ENCODE data around the gene CPB1. TPM values are rescaled to one million over a fixed set of nuclear protein-coding genes. Genes with fewer than 3 reads are reported as not detected.

CPB1 gene
- total and polyA plus RNA-seq, 11 donors = 0.08 to 27.7 (median 2.0) TPM; not detected in 5

DNA sequence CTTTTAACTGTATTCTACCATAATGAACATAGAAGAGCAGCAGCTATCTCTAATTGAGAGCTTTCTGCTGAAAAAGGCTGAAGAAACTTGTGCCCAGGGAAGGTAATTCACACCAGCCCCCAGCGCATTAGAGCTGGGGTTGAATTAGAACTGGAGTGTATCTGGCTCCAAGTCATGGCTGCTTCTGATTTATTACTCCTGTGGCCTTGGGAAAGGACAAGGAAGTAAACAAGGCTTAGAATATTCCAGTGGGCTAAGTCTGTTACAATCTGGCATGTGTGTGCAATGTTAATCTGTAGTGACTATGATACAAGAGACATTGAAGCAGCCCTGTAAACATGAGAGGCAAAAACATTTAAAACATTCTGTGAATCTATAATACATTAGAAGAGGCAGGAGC, 55.6 kb downstream of the CPB1 start:
- ATAC-seq (no peak), DNase-seq (no peak)
- 68 to 91% (median 83%) methylated on average over 1 of the region's 1 CpG for WGBS, 4 donors
- H3K4me3 ChIP-seq = no peak overlapping the region
- H3K36me3 ChIP-seq = no peaks in the 10 kb centered on the region
- H3K27me3 ChIP-seq = peaks cover 0 to under 1% (median 0%) of the 10 kb centered on the region in 9 donors
- H3K9me3 ChIP-seq = no peaks in the 10 kb centered on the region
- H3K27ac ChIP-seq = no peak overlapping the region
- H3K4me1 ChIP-seq = no peaks in the 10 kb centered on the region
- intact Hi-C loops (cut with DNase I) = no loop called here
- no peak for TF ChIP-seq POLR2A (IDR thresholded peaks at IDR 0.05)
- TF ChIP-seq, protein P1, sequence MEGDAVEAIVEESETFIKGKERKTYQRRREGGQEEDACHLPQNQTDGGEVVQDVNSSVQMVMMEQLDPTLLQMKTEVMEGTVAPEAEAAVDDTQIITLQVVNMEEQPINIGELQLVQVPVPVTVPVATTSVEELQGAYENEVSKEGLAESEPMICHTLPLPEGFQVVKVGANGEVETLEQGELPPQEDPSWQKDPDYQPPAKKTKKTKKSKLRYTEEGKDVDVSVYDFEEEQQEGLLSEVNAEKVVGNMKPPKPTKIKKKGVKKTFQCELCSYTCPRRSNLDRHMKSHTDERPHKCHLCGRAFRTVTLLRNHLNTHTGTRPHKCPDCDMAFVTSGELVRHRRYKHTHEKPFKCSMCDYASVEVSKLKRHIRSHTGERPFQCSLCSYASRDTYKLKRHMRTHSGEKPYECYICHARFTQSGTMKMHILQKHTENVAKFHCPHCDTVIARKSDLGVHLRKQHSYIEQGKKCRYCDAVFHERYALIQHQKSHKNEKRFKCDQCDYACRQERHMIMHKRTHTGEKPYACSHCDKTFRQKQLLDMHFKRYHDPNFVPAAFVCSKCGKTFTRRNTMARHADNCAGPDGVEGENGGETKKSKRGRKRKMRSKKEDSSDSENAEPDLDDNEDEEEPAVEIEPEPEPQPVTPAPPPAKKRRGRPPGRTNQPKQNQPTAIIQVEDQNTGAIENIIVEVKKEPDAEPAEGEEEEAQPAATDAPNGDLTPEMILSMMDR (IDR thresholded peaks at IDR 0.05) = no peak

DNA sequence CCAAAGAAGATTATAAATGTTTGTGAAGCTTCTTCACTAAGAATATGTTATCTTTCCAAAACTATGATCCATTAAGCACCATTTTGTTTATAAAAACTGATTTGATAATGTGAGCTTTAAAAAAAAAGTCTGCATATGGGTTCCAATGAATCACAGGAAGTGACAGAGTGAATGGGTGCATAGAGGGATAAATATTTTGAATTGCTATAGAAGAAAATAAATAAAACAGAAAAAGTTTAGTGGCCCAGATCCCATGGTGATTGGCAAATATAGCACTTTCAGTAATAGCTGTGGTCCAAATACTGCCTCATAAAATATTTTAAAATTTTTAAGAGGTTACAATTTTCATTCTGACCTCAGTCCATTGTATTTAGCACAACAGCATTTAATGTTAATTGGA, 56.6 kb downstream of the CPB1 start:
- TF ChIP-seq, protein P1 (IDR thresholded peaks at IDR 0.05) = no peak
- H3K27ac ChIP-seq = no peak overlapping the region
- no peaks in the 10 kb centered on the region for H3K27me3 ChIP-seq
- H3K36me3 ChIP-seq = no peaks in the 10 kb centered on the region
- DNase-seq (no peak), ATAC-seq (no peak)
- no peak overlapping the region for H3K4me3 ChIP-seq
- H3K4me1 ChIP-seq = no peaks in the 10 kb centered on the region
- intact Hi-C loops (cut with DNase I) = no loop called here
- no peaks in the 10 kb centered on the region for H3K9me3 ChIP-seq

DNA sequence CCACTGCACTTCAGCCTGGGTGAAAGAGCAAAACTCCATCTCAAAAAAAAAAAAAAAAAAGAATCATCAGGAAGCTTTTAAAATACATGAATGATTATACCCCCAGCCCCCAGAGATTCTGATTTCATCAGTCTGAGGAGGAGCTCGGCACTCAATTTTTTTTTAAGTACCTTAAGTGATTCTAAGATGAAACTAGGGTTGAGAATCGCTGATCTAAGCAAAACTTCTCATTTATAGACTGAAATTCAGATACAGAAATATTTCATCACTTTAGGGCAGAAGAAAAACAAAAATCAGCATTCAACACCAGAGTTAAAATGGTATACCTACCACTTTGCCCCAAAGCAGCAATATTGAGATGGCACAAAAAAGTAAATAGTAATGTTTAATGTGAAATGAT, 62.2 kb downstream of the CPB1 start:
- peaks cover 0 to 4% (median 0%) of the 10 kb centered on the region in 9 donors for H3K27me3 ChIP-seq
- peaks cover 0 to 6% (median 0%) of the 10 kb centered on the region in 12 donors for H3K9me3 ChIP-seq
- intact Hi-C loops (cut with DNase I) = no loop called here
- no peak for DNase-seq
- no peaks in the 10 kb centered on the region for H3K4me1 ChIP-seq
- 80 to 84% (median 82%) methylated on average over 2 of the region's 2 CpGs for WGBS, 4 donors
- TF ChIP-seq POLR2A (IDR thresholded peaks at IDR 0.05) = no peak
- TF ChIP-seq, protein P1 (IDR thresholded peaks at IDR 0.05) = no peak
- H3K27ac ChIP-seq = no peak overlapping the region
- no peak for ATAC-seq
- no peak overlapping the region for H3K4me3 ChIP-seq
- H3K36me3 ChIP-seq = no peaks in the 10 kb centered on the region

DNA sequence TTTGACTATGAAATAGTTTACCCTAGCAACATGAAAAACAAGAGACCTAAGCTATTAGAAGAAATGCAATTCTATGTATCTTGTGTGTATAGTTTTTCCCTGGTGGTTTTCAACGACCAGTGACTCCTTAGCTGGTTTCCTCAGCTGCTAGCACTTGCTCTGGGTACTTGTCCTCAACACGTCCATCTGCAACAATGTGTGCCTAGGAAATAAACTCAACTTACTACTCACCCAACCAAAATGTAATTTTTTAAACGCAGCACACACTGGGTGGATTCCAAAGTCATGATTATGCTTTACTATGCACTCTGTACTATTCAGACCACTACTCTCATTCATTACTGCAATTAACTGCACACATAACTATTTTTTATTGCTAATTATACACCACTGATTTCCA, 68.5 kb downstream of the CPB1 start:
- DNase-seq (no peak), ATAC-seq (no peak)
- Histone ChIP-seq H3K27ac (no peak overlapping the region), H3K4me3 (no peak overlapping the region), H3K4me1 (no peaks in the 10 kb centered on the region), H3K27me3 (no peaks in the 10 kb centered on the region), H3K9me3 (peaks cover 0 to 6% (median 0%) of the 10 kb centered on the region in 12 donors), H3K36me3 (no peaks in the 10 kb centered on the region)
- intact Hi-C loops (cut with DNase I) = no loop called here
- TF ChIP-seq, protein P1 (IDR thresholded peaks at IDR 0.05) = no peak
- TF ChIP-seq POLR2A (IDR thresholded peaks at IDR 0.05) = no peak
- 58 to 63% (median 61%) methylated on average over 3 of the region's 3 CpGs for WGBS, 4 donors

Measured in heart left ventricle (tissue), 16 donors.